HEK293 (cell line): ENCODE results near the gene SMAGP.
A peak's percentile ranks its signal among the peaks of the same experiment; 100 is the strongest.

Experiments
- CTCF ChIA-PET: fragments of 350-600 bp; formaldehyde crosslinking; extraction: SDS; loops from one replicate; lab custom pipeline; 2021; ENCODE audit warnings: antibody characterized with exemption; lab: Yijun Ruan, JAX
- POLR2A ChIA-PET: fragments of 300-600 bp; formaldehyde crosslinking; extraction: SDS; loops from one replicate; lab custom pipeline; 2020; ENCODE audit warnings: antibody characterized with exemption, inconsistent platforms; lab: Yijun Ruan, JAX
- H3K27ac ChIP-seq: fragments of 200-500 bp; sonication (Bioruptor generic); 2 replicates; pipeline ENCODE4 v1.5.1; 2014; ENCODE audit warnings: low read depth, low read length, control low read depth, inconsistent platforms; ENCODE audit errors: extremely low read depth
- H3K36me3 ChIP-seq, 2 experiments: fragments of 200-500 bp in 1 of 2; sonication (Bioruptor generic) in 1 of 2; 1 replicate in 1 of 2; 2 replicates in 1 of 2; pipeline ENCODE4 v1.5.1; 2014 to 2017; ENCODE audit warnings: inconsistent platforms in 2 of 2, low read length in 2 of 2; ENCODE audit not compliant: control insufficient read depth in 2 of 2, insufficient read depth in 1 of 2
- H3K4me1 ChIP-seq: fragments of 200-500 bp; sonication (Bioruptor generic); 2 replicates; pipeline ENCODE4 v1.5.1; 2014; ENCODE audit warnings: mild to moderate bottlenecking, low read length, inconsistent platforms; ENCODE audit not compliant: control insufficient read depth, insufficient read depth
- H3K4me3 ChIP-seq: 2 replicates; pipeline ENCODE4 v1.5.1; 2011; ENCODE audit warnings: low read depth, mild to moderate bottlenecking, control low read depth, low read length, moderate library complexity
- H3K9me3 ChIP-seq: fragments of 200-500 bp; sonication (Bioruptor generic); 2 replicates; pipeline ENCODE4 v1.5.1; 2014; ENCODE audit warnings: low read depth, low read length, inconsistent platforms; ENCODE audit not compliant: control insufficient read depth, insufficient read depth
- ATF2 ChIP-seq: fragments of 450-650 bp; formaldehyde crosslinking; IDR thresholded peaks from 2 replicates; pipeline ENCODE4 v1.5.1; 2016; ENCODE audit warnings: missing biosample characterization, missing genetic modification characterization, low read depth
- BCL11B ChIP-seq: fragments of 450-650 bp; formaldehyde crosslinking; IDR thresholded peaks from 2 replicates; pipeline ENCODE4 v1.5.1; 2016; ENCODE audit warnings: low read depth, missing biosample characterization, missing genetic modification characterization
- BCL6B ChIP-seq: fragments of 450-650 bp; formaldehyde crosslinking; IDR thresholded peaks from 2 replicates; pipeline ENCODE4 v1.5.1; 2017; ENCODE audit warnings: missing biosample characterization, missing genetic modification characterization
- MZF1 ChIP-seq: fragments of 450-650 bp; formaldehyde crosslinking; IDR thresholded peaks from 2 replicates; pipeline ENCODE4 v1.5.1; 2017; ENCODE audit warnings: missing biosample characterization, missing genetic modification characterization, borderline replicate concordance
- OVOL3 ChIP-seq: fragments of 450-650 bp; formaldehyde crosslinking; IDR thresholded peaks from 2 replicates; pipeline ENCODE4 v1.5.1; 2016; ENCODE audit warnings: missing biosample characterization, missing genetic modification characterization
- RBAK ChIP-seq: fragments of 450-650 bp; formaldehyde crosslinking; IDR thresholded peaks from 2 replicates; pipeline ENCODE4 v1.5.1; 2016; ENCODE audit warnings: missing biosample characterization, missing genetic modification characterization
- SCRT1 ChIP-seq: fragments of 450-650 bp; formaldehyde crosslinking; IDR thresholded peaks from 2 replicates; pipeline ENCODE4 v1.5.1; 2016; ENCODE audit warnings: missing biosample characterization, missing genetic modification characterization, borderline replicate concordance
- SCRT2 ChIP-seq: fragments of 450-650 bp; formaldehyde crosslinking; IDR thresholded peaks from 2 replicates; pipeline ENCODE4 v1.5.1; 2016; ENCODE audit warnings: missing biosample characterization, missing genetic modification characterization
- ZNF10 ChIP-seq: fragments of 450-650 bp; formaldehyde crosslinking; IDR thresholded peaks from 2 replicates; pipeline ENCODE4 v1.5.1; 2017; ENCODE audit warnings: missing biosample characterization, missing genetic modification characterization
- ZNF121 ChIP-seq: fragments of 450-650 bp; formaldehyde crosslinking; IDR thresholded peaks from 2 replicates; pipeline ENCODE4 v1.5.1; 2016; ENCODE audit warnings: missing biosample characterization, missing genetic modification characterization
- ZNF175 ChIP-seq: fragments of 450-650 bp; formaldehyde crosslinking; IDR thresholded peaks from 2 replicates; pipeline ENCODE4 v1.5.1; 2016; ENCODE audit warnings: missing biosample characterization, missing genetic modification characterization
- ZNF2 ChIP-seq: fragments of 450-650 bp; formaldehyde crosslinking; IDR thresholded peaks from 2 replicates; pipeline ENCODE4 v1.5.1; 2016; ENCODE audit warnings: missing biosample characterization, missing genetic modification characterization
- ZNF214 ChIP-seq: fragments of 450-650 bp; formaldehyde crosslinking; IDR thresholded peaks from 2 replicates; pipeline ENCODE4 v1.5.1; 2017; ENCODE audit warnings: missing biosample characterization, mild to moderate bottlenecking, missing genetic modification characterization, borderline replicate concordance
- ZNF626 ChIP-seq: fragments of 450-650 bp; sonication (Bioruptor Pico); formaldehyde crosslinking; IDR thresholded peaks from 2 replicates; pipeline ENCODE4 v1.5.1; 2018; ENCODE audit warnings: missing biosample characterization, missing genetic modification characterization, inconsistent platforms
- ZNF777 ChIP-seq: fragments of 450-650 bp; formaldehyde crosslinking; IDR thresholded peaks from 2 replicates; pipeline ENCODE4 v1.5.1; 2017; ENCODE audit warnings: missing biosample characterization, missing genetic modification characterization, borderline replicate concordance
- TF ChIP-seq, protein P1 (sequence below): fragments of 450-650 bp; formaldehyde crosslinking; IDR thresholded peaks from 2 replicates; pipeline ENCODE4 v1.5.1; 2016; ENCODE audit warnings: missing biosample characterization, missing genetic modification characterization

The SMAGP gene

DNA sequence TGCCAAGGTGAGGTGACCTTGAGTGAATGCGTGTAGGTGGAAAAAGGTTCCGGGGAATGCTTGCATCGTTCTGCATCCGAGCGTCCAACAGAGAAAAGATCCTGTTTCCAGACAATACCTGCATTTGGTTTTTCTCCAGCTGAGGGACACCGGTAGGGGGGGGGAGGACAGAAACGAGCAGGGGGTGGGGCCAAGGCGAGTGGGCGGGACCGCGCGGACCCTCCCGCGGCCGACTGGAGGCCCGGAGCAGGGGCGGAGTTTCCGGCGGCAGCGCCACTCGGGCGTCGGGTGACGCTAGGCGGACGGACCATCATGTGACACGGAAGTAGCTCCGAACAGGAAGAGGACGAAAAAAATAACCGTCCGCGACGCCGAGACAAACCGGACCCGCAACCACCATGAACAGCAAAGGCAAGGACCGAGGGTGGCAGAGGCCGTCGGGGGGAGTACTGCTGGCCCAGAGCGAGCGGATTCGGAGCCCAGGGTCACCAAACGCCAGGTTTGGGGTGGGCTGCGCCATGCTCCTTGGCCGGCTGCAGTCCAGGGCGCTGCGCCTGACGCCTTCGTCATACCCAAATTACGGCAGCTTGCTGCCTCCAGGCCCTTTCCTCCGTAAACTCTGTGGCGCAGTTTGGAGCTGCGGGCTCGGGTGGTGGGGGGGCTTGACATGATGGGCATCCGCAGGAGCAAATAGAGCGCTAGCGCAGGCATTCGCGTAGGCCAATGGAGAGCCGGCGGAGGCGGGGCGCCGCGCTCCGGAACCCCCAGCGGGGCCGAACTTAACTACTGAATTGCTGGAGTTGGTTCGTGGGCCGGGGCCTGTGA is 31.5 kb downstream of the SMAGP start, which contains the start of gene DAZAP2 (continued):
- peak; percentile 68; the same call in 1 of the 2 replicates for TF ChIP-seq ZNF777 (tag by site-specific recombination)
- peak; percentile 38; the same call in 1 of the 2 replicates for TF ChIP-seq OVOL3 (tag by site-specific recombination)

DNA sequence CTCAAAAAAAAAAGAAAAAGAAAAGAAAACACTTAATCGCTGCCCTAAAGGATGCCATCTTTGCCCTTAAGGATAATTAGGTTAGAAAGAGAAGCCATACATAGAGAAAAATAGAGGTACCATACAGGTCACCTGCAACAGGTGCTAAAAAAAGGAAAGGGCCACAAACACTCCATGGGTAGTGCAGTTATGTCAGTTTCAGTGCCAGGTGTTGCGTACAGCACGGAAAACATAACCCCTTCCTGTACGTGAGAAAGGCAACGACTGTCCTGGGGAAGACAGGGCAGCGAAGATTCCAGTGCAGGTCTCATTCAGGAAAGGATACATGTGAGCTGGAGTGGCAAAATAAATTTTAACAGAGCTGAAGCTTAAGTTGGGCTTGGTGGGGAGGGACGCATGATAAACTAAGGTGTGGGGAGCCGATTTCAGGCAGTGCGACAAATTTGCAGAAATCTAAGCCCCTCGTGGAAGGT is 32.1 kb downstream of the SMAGP start:
- Histone ChIP-seq H3K4me3 (peak overlapping the region; percentile 48), H3K9me3 (no peaks in the 10 kb centered on the region), H3K27ac (peak overlapping the region; percentile 53), H3K36me3 (peaks cover 16 to 32% of the 10 kb centered on the region in 2 experiments), H3K4me1 (peaks cover 4% of the 10 kb centered on the region; the same call in 1 of the 2 replicates)
- CTCF ChIA-PET = interaction anchor here (0.7 to 1.7 kb wide), 6 partner anchors 15 to 917 kb away, joined by 3 to 5 read pairs (median 3); partner anchors contain the start of gene POU6F1
- TF ChIP-seq ZNF2 (tag by site-specific recombination) = 0 out of 2 replicates have a peak, but pooled peaks have one; percentile 68
- peak; percentile 98 for TF ChIP-seq SCRT2 (tag by site-specific recombination)
- no peak for TF ChIP-seq ZNF214
- no peak for TF ChIP-seq BCL11B
- TF ChIP-seq ZNF121 (tag by site-specific recombination) = 0 out of 2 replicates have a peak, but pooled peaks have one; percentile 34
- TF ChIP-seq MZF1 (tag by site-specific recombination) = 0 out of 2 replicates have a peak, but pooled peaks have one; percentile 30
- TF ChIP-seq ATF2 = no peak
- no peak for TF ChIP-seq RBAK
- TF ChIP-seq SCRT1 = peak; percentile 95
- TF ChIP-seq ZNF626 (tag by site-specific recombination) = no peak
- no peak for TF ChIP-seq ZNF175 (tag by site-specific recombination)
- TF ChIP-seq BCL6B = no peak
- POLR2A ChIA-PET = interaction anchor here (0.6 to 1.9 kb wide), 15 partner anchors 8 to 1192 kb away, joined by 3 to 36 read pairs (median 4); partner anchors contain the start of genes CSRNP2, GPD1 and POU6F1

DNA sequence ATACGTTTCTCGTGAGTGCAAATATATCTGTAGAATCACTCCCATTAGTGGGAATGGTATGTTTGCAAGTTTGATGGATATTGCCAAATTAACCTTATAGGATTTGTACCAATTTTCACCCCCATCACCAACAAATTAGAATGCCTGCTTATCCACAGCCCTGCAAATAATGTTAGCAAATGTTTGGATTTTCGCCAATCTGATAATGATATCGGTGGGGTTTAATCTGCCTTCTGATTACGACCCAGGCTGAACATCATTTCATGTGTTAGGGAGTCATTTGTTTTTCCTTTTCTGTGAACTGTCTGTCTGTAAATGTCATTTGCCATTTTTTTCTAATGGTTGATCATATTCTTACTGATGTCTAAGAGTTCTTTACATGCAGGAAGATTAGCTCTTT is 35.7 kb downstream of the SMAGP start:
- ChIA-PET POLR2A (no interaction called here), CTCF (interaction anchor here (0.6 kb wide), 1 partner anchor 60 kb away, joined by 3 read pairs; no protein-coding TSS in a partner anchor)
- TF ChIP-seq SCRT1 (no peak), ZNF10 (no peak)
- TF ChIP-seq, protein P1, sequence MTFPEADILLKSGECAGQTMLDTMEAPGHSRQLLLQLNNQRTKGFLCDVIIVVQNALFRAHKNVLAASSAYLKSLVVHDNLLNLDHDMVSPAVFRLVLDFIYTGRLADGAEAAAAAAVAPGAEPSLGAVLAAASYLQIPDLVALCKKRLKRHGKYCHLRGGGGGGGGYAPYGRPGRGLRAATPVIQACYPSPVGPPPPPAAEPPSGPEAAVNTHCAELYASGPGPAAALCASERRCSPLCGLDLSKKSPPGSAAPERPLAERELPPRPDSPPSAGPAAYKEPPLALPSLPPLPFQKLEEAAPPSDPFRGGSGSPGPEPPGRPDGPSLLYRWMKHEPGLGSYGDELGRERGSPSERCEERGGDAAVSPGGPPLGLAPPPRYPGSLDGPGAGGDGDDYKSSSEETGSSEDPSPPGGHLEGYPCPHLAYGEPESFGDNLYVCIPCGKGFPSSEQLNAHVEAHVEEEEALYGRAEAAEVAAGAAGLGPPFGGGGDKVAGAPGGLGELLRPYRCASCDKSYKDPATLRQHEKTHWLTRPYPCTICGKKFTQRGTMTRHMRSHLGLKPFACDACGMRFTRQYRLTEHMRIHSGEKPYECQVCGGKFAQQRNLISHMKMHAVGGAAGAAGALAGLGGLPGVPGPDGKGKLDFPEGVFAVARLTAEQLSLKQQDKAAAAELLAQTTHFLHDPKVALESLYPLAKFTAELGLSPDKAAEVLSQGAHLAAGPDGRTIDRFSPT (tag by site-specific recombination) = no peak
- no peak overlapping the region for H3K27ac ChIP-seq
- no peaks in the 10 kb centered on the region for H3K9me3 ChIP-seq
- H3K4me1 ChIP-seq = peaks cover 4% of the 10 kb centered on the region; the same call in 1 of the 2 replicates
- no peak overlapping the region for H3K4me3 ChIP-seq
- H3K36me3 ChIP-seq = no peaks in the 10 kb centered on the region; a peak in 1 of 3 replicates
